H9 (cell line): ENCODE results near the gene SIRT7. TPM values are rescaled to one million over a fixed set of nuclear protein-coding genes. Genes with fewer than 3 reads are reported as not detected.

Source experiments
- DNase-seq: peaks from one replicate; pipeline ENCODE4 v3.0.0-alpha.2; 2017
- H2AFZ ChIP-seq: one replicate; pipeline ENCODE4 v1.6.1; 2013; ENCODE audit warnings: mild to moderate bottlenecking, low read length, control low read depth, moderate library complexity
- H2AK5ac ChIP-seq: 2 replicates; pipeline ENCODE4 v1.6.1; 2013; ENCODE audit warnings: low read length, control low read depth, mixed read lengths; ENCODE audit not compliant: insufficient read length
- H2BK120ac ChIP-seq: one replicate; pipeline ENCODE4 v1.6.1; 2013; ENCODE audit warnings: low read depth, mild to moderate bottlenecking, low read length, control low read depth, inconsistent platforms; ENCODE audit not compliant: poor library complexity, severe bottlenecking
- H2BK12ac ChIP-seq: 2 replicates; pipeline ENCODE4 v1.6.1; 2013; ENCODE audit warnings: low read length, control low read depth, mixed read lengths, low read depth; ENCODE audit not compliant: insufficient read length
- H2BK15ac ChIP-seq: 2 replicates; pipeline ENCODE4 v1.6.1; 2013; ENCODE audit warnings: low read depth, low read length, control low read depth
- H2BK20ac ChIP-seq: one replicate; pipeline ENCODE4 v1.6.1; 2013; ENCODE audit warnings: low read depth, mild to moderate bottlenecking, low read length, control low read depth, inconsistent platforms; ENCODE audit not compliant: poor library complexity, severe bottlenecking
- H2BK5ac ChIP-seq: 2 replicates; pipeline ENCODE4 v1.6.1; 2013; ENCODE audit warnings: low read length, control low read depth, mixed read lengths; ENCODE audit not compliant: insufficient read length
- H3K14ac ChIP-seq: 2 replicates; pipeline ENCODE4 v1.6.1; 2013; ENCODE audit warnings: low read length, control low read depth; ENCODE audit not compliant: insufficient read depth
- H3K18ac ChIP-seq: 2 replicates; pipeline ENCODE4 v1.6.1; 2013; ENCODE audit warnings: low read depth, mild to moderate bottlenecking, mixed read lengths, low read length, control low read depth; ENCODE audit not compliant: insufficient read length
- H3K23ac ChIP-seq: 2 replicates; pipeline ENCODE4 v1.6.1; 2013; ENCODE audit warnings: low read length, control low read depth, mixed read lengths, low read depth; ENCODE audit not compliant: insufficient read length
- H3K23me2 ChIP-seq: 2 replicates; pipeline ENCODE4 v1.6.1; 2013; ENCODE audit warnings: low read depth, mild to moderate bottlenecking, mixed read lengths, low read length, control low read depth; ENCODE audit not compliant: insufficient read length, poor library complexity, severe bottlenecking
- H3K27ac ChIP-seq: 2 replicates; pipeline ENCODE4 v1.5.1; 2013; ENCODE audit warnings: low read length, control low read depth, mixed read lengths, low read depth; ENCODE audit not compliant: insufficient read length
- H3K27me3 ChIP-seq: 2 replicates; pipeline ENCODE4 v1.6.1; 2013; ENCODE audit warnings: low read length, control low read depth, inconsistent platforms; ENCODE audit not compliant: insufficient read depth
- H3K4ac ChIP-seq: 2 replicates; pipeline ENCODE4 v1.6.1; 2013; ENCODE audit warnings: low read depth, mild to moderate bottlenecking, control low read depth, inconsistent platforms, low read length, moderate library complexity
- H3K4me1 ChIP-seq: 2 replicates; pipeline ENCODE4 v1.6.1; 2013; ENCODE audit warnings: low read length, control low read depth, inconsistent platforms; ENCODE audit not compliant: insufficient read depth
- H3K4me2 ChIP-seq: 2 replicates; pipeline ENCODE4 v1.6.1; 2013; ENCODE audit warnings: low read length, control low read depth, mixed read lengths; ENCODE audit not compliant: insufficient read length, insufficient read depth
- H3K56ac ChIP-seq: 2 replicates; pipeline ENCODE4 v1.6.1; 2013; ENCODE audit warnings: low read depth, mild to moderate bottlenecking, mixed read lengths, low read length, control low read depth; ENCODE audit not compliant: insufficient read length
- H3K79me1 ChIP-seq: 2 replicates; pipeline ENCODE4 v1.6.1; 2013; ENCODE audit warnings: low read depth, mild to moderate bottlenecking, moderate library complexity, low read length, control low read depth, inconsistent platforms; ENCODE audit not compliant: insufficient read depth, poor library complexity, severe bottlenecking
- H3K79me2 ChIP-seq: 2 replicates; pipeline ENCODE4 v1.6.1; 2013; ENCODE audit warnings: low read length, control low read depth, inconsistent platforms; ENCODE audit not compliant: insufficient read depth
- H3K9ac ChIP-seq: 2 replicates; pipeline ENCODE4 v1.6.1; 2013; ENCODE audit warnings: low read length, control low read depth, mixed read lengths; ENCODE audit not compliant: insufficient read length; ENCODE audit errors: extremely low read depth
- H3K9me3 ChIP-seq: one replicate; pipeline ENCODE4 v1.6.1; 2013; ENCODE audit warnings: low read depth, low read length, inconsistent platforms; ENCODE audit not compliant: control insufficient read depth
- H3T11ph ChIP-seq: one replicate; pipeline ENCODE4 v1.6.1; 2013; ENCODE audit warnings: mild to moderate bottlenecking, low read length, control low read depth, inconsistent platforms
- H4K20me1 ChIP-seq: one replicate; pipeline ENCODE4 v1.6.1; 2013; ENCODE audit not compliant: control insufficient read depth, insufficient read length, insufficient read depth
- H4K5ac ChIP-seq: 2 replicates; pipeline ENCODE4 v1.6.1; 2013; ENCODE audit warnings: low read depth, mild to moderate bottlenecking, mixed read lengths, low read length, control low read depth; ENCODE audit not compliant: insufficient read length
- H4K8ac ChIP-seq: replicated peaks from 2 replicates; pipeline ENCODE4 v1.6.1; 2013; ENCODE audit warnings: low read length, control low read depth, mixed read lengths, low read depth; ENCODE audit not compliant: insufficient read length
- H4K91ac ChIP-seq: 2 replicates; pipeline ENCODE4 v1.6.1; 2013; ENCODE audit warnings: low read depth, mild to moderate bottlenecking, moderate library complexity, mixed read lengths, low read length, control low read depth; ENCODE audit not compliant: insufficient read length
- H3K27ac Mint-ChIP-seq, 3 experiments: 2 replicates in 2 of 3; 3 replicates in 1 of 3; pipeline ENCODE4 v1.8.0; 2020 to 2021; ENCODE audit warnings: mixed read lengths in 3 of 3, mild to moderate bottlenecking in 1 of 3, moderate library complexity in 1 of 3
- H3K27me3 Mint-ChIP-seq: 2 replicates; pipeline ENCODE4 v1.8.0; 2021; ENCODE audit warnings: low read depth, mild to moderate bottlenecking, moderate library complexity, mixed read lengths
- H3K36me3 Mint-ChIP-seq, 3 experiments: 2 replicates in 2 of 3; 3 replicates in 1 of 3; pipeline ENCODE4 v1.8.0; 2020 to 2021; ENCODE audit warnings: low read depth in 3 of 3, mixed read lengths in 3 of 3; ENCODE audit not compliant: insufficient read depth in 1 of 3
- H3K4me1 Mint-ChIP-seq, 2 experiments: 2 replicates each; pipeline ENCODE4 v1.8.0; 2020; ENCODE audit warnings: mixed read lengths in 2 of 2
- H3K4me3 Mint-ChIP-seq, 2 experiments: 2 replicates in 1 of 2; 3 replicates in 1 of 2; pipeline ENCODE4 v1.8.0; 2020 to 2021; ENCODE audit warnings: mild to moderate bottlenecking in 2 of 2, mixed read lengths in 2 of 2, moderate library complexity in 1 of 2
- H3K9me3 Mint-ChIP-seq, 2 experiments: 2 replicates in 1 of 2; 3 replicates in 1 of 2; pipeline ENCODE4 v1.8.0; 2020; ENCODE audit warnings: mild to moderate bottlenecking in 2 of 2, mixed read lengths in 2 of 2, moderate library complexity in 1 of 2
- WGBS: extraction: QIAGEN DNeasy Blood & Tissue Kit; methylation state at CpG from one replicate; pipeline ENCODE4 v1.1.7; 2013; ENCODE audit warnings: missing lambda C conversion rate, low lambda C conversion rate, mixed read lengths; ENCODE audit not compliant: insufficient read length; ENCODE audit errors: extremely low coverage; 5-methylcytosine and 5-hydroxymethylcytosine counted together
- total RNA-seq: library from RNA; stranded (reverse); gene quantifications from 2 replicates; pipeline ENCODE4 v1.2.1, GENCODE V29; 2021
- TF ChIP-seq, protein P1 (sequence below): fragments of 200-600 bp; sonication (generic); conservative IDR thresholded peaks from 3 replicates; pipeline ENCODE4 v1.8.0; 2021; ENCODE audit warnings: antibody characterized with exemption, mild to moderate bottlenecking

The SIRT7 gene
- total RNA-seq, 1 experiment from 2014 or later = 29.7 TPM

DNA sequence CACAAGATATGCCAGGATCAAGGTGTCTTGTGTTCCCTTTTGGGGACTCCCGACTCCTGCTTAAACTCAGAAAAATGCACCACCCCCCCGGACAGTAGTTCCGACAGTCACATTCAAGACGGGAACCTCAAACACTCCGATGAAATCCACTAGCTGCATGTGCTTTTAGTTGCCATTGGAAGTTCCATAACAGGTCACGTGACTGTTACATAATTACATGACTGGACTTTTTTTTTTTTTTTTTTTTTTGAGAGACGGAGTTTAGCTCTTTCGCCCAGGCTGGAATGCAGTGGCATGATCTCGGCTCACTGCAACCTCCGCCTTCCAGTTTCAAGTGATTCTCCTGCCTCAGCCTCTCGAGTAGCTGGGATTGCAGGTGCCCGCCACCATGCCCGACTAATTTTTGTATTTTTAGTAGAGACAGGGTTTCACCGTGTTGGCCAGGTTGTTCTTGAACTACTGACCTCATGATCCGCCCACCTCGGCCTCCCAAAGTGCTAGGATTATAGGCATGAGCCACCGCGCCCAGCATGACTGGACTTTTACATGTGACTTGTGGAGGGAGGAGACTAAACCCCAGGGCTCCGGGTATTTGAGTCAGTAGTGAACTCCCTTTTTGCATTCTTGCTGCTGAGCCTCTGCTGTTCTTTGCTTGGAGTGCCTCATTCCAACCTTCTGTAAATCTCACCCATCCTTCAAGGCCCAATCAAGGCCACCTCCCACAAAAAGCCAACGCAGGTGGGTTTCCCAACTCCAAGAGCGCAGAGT is 1.6 kb downstream of the SIRT7 start:
- Mint-ChIP-seq H3K4me3 (peak overlapping the region; percentile 80 to 87), H3K36me3 (peaks cover 21 to 52% (median 51%) of the 10 kb centered on the region in 3 experiments; a peak in 6 of 7 replicates), H3K4me1 (peaks cover 13% of the 10 kb centered on the region in 2 experiments), H3K9me3 (no peaks in the 10 kb centered on the region; a peak in 1 of 5 replicates), H3K27ac (peak overlapping the region in 1 of 3 experiments; percentile 79; a peak in 1 of 7 replicates), H3K27me3 (no peaks in the 10 kb centered on the region)
- Histone ChIP-seq H3T11ph (no peak overlapping the region), H3K56ac (no peak overlapping the region), H4K20me1 (no peaks in the 10 kb centered on the region), H3K14ac (no peak overlapping the region), H3K79me2 (peaks cover 1% of the 10 kb centered on the region; the same call in 1 of the 2 replicates), H4K5ac (no peak overlapping the region), H3K4ac (no peak overlapping the region), H3K27ac (no peak overlapping the region), H3K23me2 (peaks cover 5% of the 10 kb centered on the region), H2AK5ac (no peak overlapping the region), H3K9ac (no peak overlapping the region), H3K4me1 (no peaks in the 10 kb centered on the region), H3K9me3 (no peaks in the 10 kb centered on the region), H3K23ac (no peak overlapping the region), H2BK12ac (no peak overlapping the region), H2AFZ (no peak overlapping the region), H2BK5ac (no peak overlapping the region), H3K18ac (no peak overlapping the region), H2BK120ac (no peak overlapping the region), H3K79me1 (no peaks in the 10 kb centered on the region), H4K91ac (no peak overlapping the region), H4K8ac (no peak overlapping the region), H2BK20ac (no peak overlapping the region), H2BK15ac (no peak overlapping the region), H3K27me3 (no peaks in the 10 kb centered on the region), H3K4me2 (peak overlapping the region; percentile 74)
- WGBS = no CpG with 5 or more reads among the region's 21 CpGs
- TF ChIP-seq, protein P1, sequence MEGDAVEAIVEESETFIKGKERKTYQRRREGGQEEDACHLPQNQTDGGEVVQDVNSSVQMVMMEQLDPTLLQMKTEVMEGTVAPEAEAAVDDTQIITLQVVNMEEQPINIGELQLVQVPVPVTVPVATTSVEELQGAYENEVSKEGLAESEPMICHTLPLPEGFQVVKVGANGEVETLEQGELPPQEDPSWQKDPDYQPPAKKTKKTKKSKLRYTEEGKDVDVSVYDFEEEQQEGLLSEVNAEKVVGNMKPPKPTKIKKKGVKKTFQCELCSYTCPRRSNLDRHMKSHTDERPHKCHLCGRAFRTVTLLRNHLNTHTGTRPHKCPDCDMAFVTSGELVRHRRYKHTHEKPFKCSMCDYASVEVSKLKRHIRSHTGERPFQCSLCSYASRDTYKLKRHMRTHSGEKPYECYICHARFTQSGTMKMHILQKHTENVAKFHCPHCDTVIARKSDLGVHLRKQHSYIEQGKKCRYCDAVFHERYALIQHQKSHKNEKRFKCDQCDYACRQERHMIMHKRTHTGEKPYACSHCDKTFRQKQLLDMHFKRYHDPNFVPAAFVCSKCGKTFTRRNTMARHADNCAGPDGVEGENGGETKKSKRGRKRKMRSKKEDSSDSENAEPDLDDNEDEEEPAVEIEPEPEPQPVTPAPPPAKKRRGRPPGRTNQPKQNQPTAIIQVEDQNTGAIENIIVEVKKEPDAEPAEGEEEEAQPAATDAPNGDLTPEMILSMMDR = no peak
- DNase-seq = no peak
